ENCODE results near the gene ACBD6. TPM values are rescaled to one million over a fixed set of nuclear protein-coding genes. Genes with fewer than 3 reads are reported as not detected.

ACBD6 gene
- total and polyA plus RNA-seq, 9 donors, result 31.0 to 56.0 (median 42.7) TPM

GRCh38 chr1:180257486-180257885 is 244.9 kb downstream of the ACBD6 start:
- no peak for DNase-seq
- TF ChIP-seq POLR2A (IDR thresholded peaks at IDR 0.05) (no peak), EP300 (IDR thresholded peaks at IDR 0.05) (no peak), CTCF (IDR thresholded peaks at IDR 0.05) (no peak)
- Histone ChIP-seq H3K4me3 (no peak overlapping the region), H3K27ac (no peak overlapping the region), H3K9me3 (no peaks in the 10 kb centered on the region), H3K4me1 (ENCODE audit: insufficient read depth) (no peaks in the 10 kb centered on the region), H3K36me3 (no peaks in the 10 kb centered on the region), H3K27me3 (no peaks in the 10 kb centered on the region)
- intact Hi-C loops (cut with DNase I), result loop anchor here in 1 of 4 donors (10.0 kb wide), 1 partner anchor 217 kb away; no protein-coding TSS in a partner anchor
- WGBS, 3 donors, result 69 to 71% (median 69%) methylated on average over 8 of the region's 8 CpGs

GRCh38 chr1:180257028-180257386 is 245.4 kb downstream of the ACBD6 start:
- Histone ChIP-seq H3K9me3 (no peaks in the 10 kb centered on the region), H3K4me1 (ENCODE audit: insufficient read depth) (no peaks in the 10 kb centered on the region), H3K27ac (no peak overlapping the region), H3K4me3 (no peak overlapping the region), H3K36me3 (no peaks in the 10 kb centered on the region), H3K27me3 (no peaks in the 10 kb centered on the region)
- no peak for DNase-seq
- WGBS, 3 donors, result 25 to 32% (median 26%) methylated on average over 5 of the region's 5 CpGs
- TF ChIP-seq POLR2A (IDR thresholded peaks at IDR 0.05), result no peak
- TF ChIP-seq EP300 (IDR thresholded peaks at IDR 0.05), result no peak
- TF ChIP-seq CTCF (IDR thresholded peaks at IDR 0.05), result no peak
- intact Hi-C loops (cut with DNase I), result loop anchor here in 1 of 4 donors (10.0 kb wide), 1 partner anchor 218 kb away; no protein-coding TSS in a partner anchor

GRCh38 chr1:180256341-180257027 is 245.9 kb downstream of the ACBD6 start:
- WGBS, 3 donors, result 33 to 40% (median 36%) methylated on average over 15 of the region's 15 CpGs
- TF ChIP-seq CTCF (IDR thresholded peaks at IDR 0.05), result no peak
- H3K4me3 ChIP-seq, result no peak overlapping the region
- H3K27ac ChIP-seq, result no peak overlapping the region
- intact Hi-C loops (cut with DNase I), result loop anchor here in 1 of 4 donors (10.0 kb wide), 1 partner anchor 218 kb away; no protein-coding TSS in a partner anchor
- DNase-seq, result no peak
- no peaks in the 10 kb centered on the region for H3K9me3 ChIP-seq
- H3K4me1 ChIP-seq (ENCODE audit: insufficient read depth), result no peaks in the 10 kb centered on the region
- no peaks in the 10 kb centered on the region for H3K36me3 ChIP-seq
- H3K27me3 ChIP-seq, result no peaks in the 10 kb centered on the region

- H3K36me3 ChIP-seq, result no peaks in the 10 kb centered on the region
- no peak for DNase-seq
- TF ChIP-seq EP300 (IDR thresholded peaks at IDR 0.05), result no peak
- TF ChIP-seq CTCF (IDR thresholded peaks at IDR 0.05), result no peak
- TF ChIP-seq POLR2A (IDR thresholded peaks at IDR 0.05), result no peak
- WGBS, 3 donors, result 82 to 83% (median 83%) methylated on average over 16 to 18 of the region's 18 CpGs
- intact Hi-C loops (cut with DNase I), result loop anchor here in 1 of 4 donors (10.0 kb wide), 1 partner anchor 219 kb away; no protein-coding TSS in a partner anchor
- H3K27me3 ChIP-seq, result no peaks in the 10 kb centered on the region
- no peak overlapping the region for H3K27ac ChIP-seq
- H3K9me3 ChIP-seq, result no peaks in the 10 kb centered on the region
- no peaks in the 10 kb centered on the region for H3K4me1 ChIP-seq (ENCODE audit: insufficient read depth)
- no peak overlapping the region for H3K4me3 ChIP-seq
Observed at GRCh38 chr1:180255536-180256340, 246.6 kb downstream of the ACBD6 start.
